Inflammatory macrophage treated with lipopolysaccharide for 1 hour (primary cell): ENCODE measurements around the gene SNCAIP.
"Not testable (repeated sequence)": the region's sequence is repeated elsewhere in the genome, so short reads cannot be mapped to it uniquely, and the experiment has no call there.

Experiments
- DNase-seq, 2 donors: peaks; one replicate each; pipeline ENCODE4 v3.0.0-alpha.2; 2020 to 2022

SNCAIP gene

GRCh38 chr5:122315521-122315920 is 3.5 kb downstream of the SNCAIP start:
- no peak for DNase-seq

- no peak for DNase-seq
These were observed 4.6 kb downstream of the SNCAIP start for GRCh38 chr5:122316656-122317055.

- no peak for DNase-seq
These were observed 7.9 kb downstream of the SNCAIP start for GRCh38 chr5:122319897-122320296.

GRCh38 chr5:122321921-122322320 is 9.9 kb downstream of the SNCAIP start:
- no peak for DNase-seq

GRCh38 chr5:122322801-122323548 is 10.9 kb downstream of the SNCAIP start:
- no peak for DNase-seq

GRCh38 chr5:122323738-122324137 is 11.7 kb downstream of the SNCAIP start:
- DNase-seq: no peak

- DNase-seq: no peak
These were observed 15.1 kb downstream of the SNCAIP start for GRCh38 chr5:122327110-122327509.

- DNase-seq: no peak
These were observed 18.8 kb downstream of the SNCAIP start for GRCh38 chr5:122330881-122331280.

GRCh38 chr5:122332599-122333555 is 20.8 kb downstream of the SNCAIP start:
- DNase-seq: no peak

- DNase-seq: no peak
These were observed 21.5 kb downstream of the SNCAIP start for GRCh38 chr5:122333564-122333963.

GRCh38 chr5:122339591-122339990 is 27.6 kb downstream of the SNCAIP start:
- DNase-seq: no peak

- no peak for DNase-seq
These were observed 29.1 kb downstream of the SNCAIP start for GRCh38 chr5:122341087-122341486.

- DNase-seq: no peak
These were observed 30.2 kb downstream of the SNCAIP start for GRCh38 chr5:122342256-122342655.

- DNase-seq: no peak
These were observed 35.0 kb downstream of the SNCAIP start for GRCh38 chr5:122346897-122347581.

GRCh38 chr5:122350496-122350895 is 38.5 kb downstream of the SNCAIP start:
- DNase-seq: no peak

- DNase-seq: no peak
These were observed 39.5 kb downstream of the SNCAIP start for GRCh38 chr5:122351416-122352157.

- DNase-seq: no peak
These were observed 40.3 kb downstream of the SNCAIP start for GRCh38 chr5:122352331-122352730.

- not testable (repeated sequence) for DNase-seq
These were observed 41.3 kb downstream of the SNCAIP start for GRCh38 chr5:122353361-122353760.

GRCh38 chr5:122354293-122354692 is 42.3 kb downstream of the SNCAIP start:
- DNase-seq: no peak

GRCh38 chr5:122355324-122355723 is 43.3 kb downstream of the SNCAIP start:
- no peak for DNase-seq

GRCh38 chr5:122356855-122357254 is 44.8 kb downstream of the SNCAIP start:
- DNase-seq: no peak

GRCh38 chr5:122358372-122358979 is 46.4 kb downstream of the SNCAIP start:
- DNase-seq: no peak
